Bronchial smooth muscle cell (primary cell): ENCODE results near the gene PRR23C. TPM values are rescaled to one million over a fixed set of nuclear protein-coding genes. Genes with fewer than 3 reads are reported as not detected.

ENCODE experiments used
- total RNA-seq: library from RNA; depleted of rRNA; stranded (reverse); fragments of >200 nt; gene quantifications from 2 replicates; pipeline ENCODE4 v1.2.1, GENCODE V29; 2014

The PRR23C gene
- total RNA-seq: not detected in 2 replicates

DNA sequence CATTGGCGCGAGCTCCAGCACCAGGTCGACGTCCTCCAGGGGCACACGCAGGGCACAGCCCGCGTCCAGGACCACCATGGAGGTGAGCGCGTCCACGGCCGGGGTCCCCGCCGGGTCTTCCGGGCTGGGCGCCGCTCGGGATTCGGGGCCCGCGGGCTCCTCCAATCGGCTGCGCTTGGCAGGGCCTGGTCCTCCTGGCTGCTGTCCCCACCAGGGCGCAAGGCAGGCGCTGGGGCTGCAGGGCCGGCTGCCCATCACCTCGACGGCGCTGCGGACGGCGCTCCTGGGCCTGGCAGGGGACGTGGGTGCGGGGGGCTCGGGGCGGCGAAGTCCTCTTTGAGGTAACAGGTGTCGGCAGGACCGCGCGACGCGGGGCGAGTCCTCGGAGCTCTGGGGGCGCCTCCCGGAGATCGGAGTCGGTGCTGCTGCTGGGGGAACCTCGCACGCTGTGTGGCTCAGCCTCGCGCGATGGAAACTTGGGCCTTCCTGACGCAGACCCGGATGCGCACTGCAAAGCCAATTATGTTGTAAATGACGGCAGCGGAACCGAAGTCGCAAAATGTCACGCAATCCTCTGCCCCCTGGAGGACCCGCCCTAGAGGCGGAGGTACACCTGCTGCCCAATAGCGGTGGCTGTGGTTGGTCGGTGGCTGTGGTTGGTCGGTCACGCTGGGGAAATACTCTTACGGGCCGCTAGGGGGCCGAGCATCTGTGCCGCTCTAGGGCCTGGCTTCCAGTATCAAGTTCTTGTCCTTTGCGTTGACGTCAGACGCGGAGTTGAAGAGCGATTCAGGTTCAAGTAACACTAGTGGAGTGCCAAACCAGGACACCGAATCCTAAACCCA, at the start of gene PRR23C:
PRR23C (minus strand) TSS at position 527 of the 845 bp plus-strand sequence; CDS start at position 255, 272 bp downstream.

DNA sequence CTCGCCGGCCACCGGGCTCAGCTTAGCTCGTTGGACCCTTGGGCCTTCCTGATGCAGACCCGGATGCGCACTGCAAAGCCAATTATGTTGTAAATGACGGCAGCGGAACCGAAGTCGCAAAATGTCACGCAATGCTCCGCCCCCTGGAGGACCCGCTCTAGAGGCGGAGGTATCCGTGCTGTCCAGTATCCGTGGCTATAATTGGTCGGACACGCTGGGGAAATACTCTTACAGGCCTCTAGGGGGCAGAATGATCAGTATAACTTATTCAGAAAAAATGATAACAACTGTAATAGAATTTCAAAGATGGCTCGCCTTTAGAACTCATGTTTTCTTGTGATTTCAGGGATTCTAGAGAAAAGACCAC, 23.8 kb downstream of the PRR23C start, which contains the start of gene PRR23B:
PRR23B (minus strand) TSS at position 59 of the 367 bp plus-strand sequence. CDS start 265 bp downstream, outside the sequence.

DNA sequence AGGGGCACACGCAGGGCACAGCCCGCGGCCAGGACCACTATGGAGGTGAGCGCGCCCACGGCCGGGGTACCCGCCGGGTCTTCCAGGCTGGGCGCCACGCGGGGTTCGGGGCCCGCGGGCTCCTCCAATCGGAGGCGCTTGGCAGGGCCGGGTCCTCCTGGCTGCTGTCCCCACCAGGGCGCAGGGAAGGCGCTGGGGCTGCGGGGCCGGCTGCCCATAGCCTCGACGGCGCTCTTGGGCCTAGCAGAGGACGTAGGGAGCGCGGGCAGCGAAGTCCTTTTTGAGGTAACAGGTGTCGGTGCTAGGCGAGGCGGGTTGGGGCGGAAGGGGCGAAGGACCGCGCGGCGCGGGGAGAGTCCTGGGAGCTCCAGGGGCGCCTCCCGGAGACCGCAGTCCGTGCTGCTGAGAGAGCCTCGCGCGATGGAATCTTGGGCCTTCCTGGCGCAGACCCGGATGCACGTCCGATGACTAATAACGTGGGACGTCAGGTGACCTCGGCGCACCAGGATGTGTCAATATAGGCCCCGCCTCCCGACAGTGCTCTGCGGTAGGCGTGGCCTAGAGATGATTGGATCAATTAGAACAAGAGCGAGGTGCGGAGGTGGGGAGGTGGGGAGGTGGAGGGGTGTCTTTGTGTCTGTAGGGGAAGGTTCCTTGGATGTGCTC, 38.5 kb downstream of the PRR23C start, which contains the start of gene PRR23A:
PRR23A (minus strand) TSS at position 218 of the 666 bp plus-strand sequence; CDS start at position 218, 0 bp downstream.

Other genes with a start within 250 kb of the PRR23C start
- 3.9 and 11.5 TPM in 2 replicates for gene PIK3CB, start 210.0 kb downstream of the PRR23C start, total RNA-seq
- gene FOXL2, start 97.8 kb downstream of the PRR23C start, total RNA-seq: under 0.01 TPM in 1 of 2 replicates, not detected in the other
- gene FOXL2NB, start 97.7 kb downstream of the PRR23C start, total RNA-seq: under 0.01 TPM in 1 of 2 replicates, not detected in the other
- not detected in 2 replicates for gene PRR23A, start 38.6 kb downstream of the PRR23C start, total RNA-seq
- not detected in 2 replicates for gene PRR23B, start 24.0 kb downstream of the PRR23C start, total RNA-seq